ENCODE results near the gene CDKAL1.

CDKAL1 gene

DNA sequence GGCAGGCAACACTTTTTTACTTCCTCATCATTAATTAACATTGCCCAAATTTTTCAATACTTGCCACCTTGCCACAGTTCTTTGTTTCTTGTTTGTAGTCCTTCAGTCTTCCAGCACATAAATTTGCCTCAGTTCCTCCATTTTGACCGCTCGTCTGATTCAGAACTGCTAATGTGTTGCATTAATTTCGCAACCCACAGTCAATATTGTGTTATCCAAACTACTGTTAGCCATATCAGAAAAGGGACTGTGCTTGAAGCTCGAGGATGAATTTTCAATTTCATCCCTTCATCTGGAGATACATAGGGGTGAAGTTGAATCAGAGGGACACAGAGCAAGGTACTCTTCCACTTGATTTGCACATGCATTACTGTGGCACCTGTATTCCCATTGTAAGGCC is 421.5 kb downstream of the CDKAL1 start:
- DNase-seq (ENCODE audit: low spot score): no peak
- in situ Hi-C loops (cut with MboI; ENCODE audit: low sequenced_read_pairs, unreplicated experiment): no loop called here
- TF ChIP-seq, protein P1, sequence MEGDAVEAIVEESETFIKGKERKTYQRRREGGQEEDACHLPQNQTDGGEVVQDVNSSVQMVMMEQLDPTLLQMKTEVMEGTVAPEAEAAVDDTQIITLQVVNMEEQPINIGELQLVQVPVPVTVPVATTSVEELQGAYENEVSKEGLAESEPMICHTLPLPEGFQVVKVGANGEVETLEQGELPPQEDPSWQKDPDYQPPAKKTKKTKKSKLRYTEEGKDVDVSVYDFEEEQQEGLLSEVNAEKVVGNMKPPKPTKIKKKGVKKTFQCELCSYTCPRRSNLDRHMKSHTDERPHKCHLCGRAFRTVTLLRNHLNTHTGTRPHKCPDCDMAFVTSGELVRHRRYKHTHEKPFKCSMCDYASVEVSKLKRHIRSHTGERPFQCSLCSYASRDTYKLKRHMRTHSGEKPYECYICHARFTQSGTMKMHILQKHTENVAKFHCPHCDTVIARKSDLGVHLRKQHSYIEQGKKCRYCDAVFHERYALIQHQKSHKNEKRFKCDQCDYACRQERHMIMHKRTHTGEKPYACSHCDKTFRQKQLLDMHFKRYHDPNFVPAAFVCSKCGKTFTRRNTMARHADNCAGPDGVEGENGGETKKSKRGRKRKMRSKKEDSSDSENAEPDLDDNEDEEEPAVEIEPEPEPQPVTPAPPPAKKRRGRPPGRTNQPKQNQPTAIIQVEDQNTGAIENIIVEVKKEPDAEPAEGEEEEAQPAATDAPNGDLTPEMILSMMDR (IDR thresholded peaks at IDR 0.05; ENCODE audit: borderline replicate concordance, control extremely low read depth, extremely low read depth, insufficient read depth, missing control alignments): no peak

DNA sequence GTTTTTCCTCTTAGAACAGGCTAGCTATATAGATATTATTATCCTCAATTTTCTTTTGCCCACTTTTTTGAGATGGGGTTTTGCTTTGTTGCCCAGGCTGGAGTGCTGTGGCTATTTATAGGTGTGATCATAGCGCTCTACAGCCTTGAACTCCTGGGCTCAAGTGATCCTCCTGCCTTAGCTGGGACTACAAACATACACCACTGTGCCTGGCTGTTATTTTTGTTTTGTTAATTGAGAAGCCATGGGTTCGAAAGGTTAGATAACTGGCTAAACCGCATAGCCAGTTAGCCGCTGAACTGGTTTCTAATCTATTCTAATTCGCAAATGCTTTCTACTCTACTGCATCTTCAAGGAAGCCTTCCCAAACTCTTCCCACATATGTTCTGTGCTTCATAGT is 425.8 kb downstream of the CDKAL1 start:
- DNase-seq (ENCODE audit: low spot score): no peak
- in situ Hi-C loops (cut with MboI; ENCODE audit: low sequenced_read_pairs, unreplicated experiment): no loop called here
- TF ChIP-seq, protein P1 (IDR thresholded peaks at IDR 0.05; ENCODE audit: borderline replicate concordance, control extremely low read depth, extremely low read depth, insufficient read depth, missing control alignments): no peak

DNA sequence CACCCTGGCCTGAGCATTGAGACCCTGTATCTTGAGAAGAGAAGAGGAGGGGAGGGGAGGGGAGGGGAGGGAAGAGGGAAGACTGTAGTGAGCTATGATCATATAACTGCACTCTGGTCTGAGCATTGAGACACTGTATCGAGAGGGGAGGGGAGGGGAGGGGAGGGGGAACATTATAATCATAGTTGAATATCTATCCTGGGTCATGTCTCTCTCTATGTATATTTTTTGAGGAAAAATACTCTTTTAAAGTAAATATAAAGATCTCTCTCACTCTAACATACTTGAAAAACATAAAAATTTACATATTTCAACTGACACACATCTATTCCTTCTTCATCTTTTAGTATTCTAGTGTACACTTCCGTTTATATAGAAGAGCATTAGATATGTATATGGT is 431.0 kb downstream of the CDKAL1 start:
- in situ Hi-C loops (cut with MboI; ENCODE audit: low sequenced_read_pairs, unreplicated experiment): no loop called here
- DNase-seq (ENCODE audit: low spot score): no peak
- TF ChIP-seq, protein P1 (IDR thresholded peaks at IDR 0.05; ENCODE audit: borderline replicate concordance, control extremely low read depth, extremely low read depth, insufficient read depth, missing control alignments): no peak

DNA sequence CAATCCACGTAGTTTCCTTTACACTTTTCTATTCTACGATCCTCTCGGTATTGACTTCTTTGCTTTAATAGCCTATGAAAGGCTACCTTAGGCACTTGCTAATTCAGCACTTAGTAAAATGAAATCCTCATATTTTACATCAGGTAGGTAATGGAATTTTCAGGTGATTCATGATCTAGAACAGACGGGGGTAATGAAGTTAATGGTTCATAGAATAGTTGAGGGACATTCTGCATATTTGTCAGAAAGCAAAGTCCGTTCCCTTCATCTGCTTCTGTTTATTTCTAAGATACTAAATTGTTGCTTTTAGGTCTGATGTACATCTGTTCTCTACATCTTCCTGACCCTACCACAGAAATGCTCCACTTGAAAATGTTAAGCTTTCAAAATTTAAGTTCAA is 431.7 kb downstream of the CDKAL1 start:
- TF ChIP-seq, protein P1 (IDR thresholded peaks at IDR 0.05; ENCODE audit: borderline replicate concordance, control extremely low read depth, extremely low read depth, insufficient read depth, missing control alignments): no peak
- in situ Hi-C loops (cut with MboI; ENCODE audit: low sequenced_read_pairs, unreplicated experiment): no loop called here
- no peak for DNase-seq (ENCODE audit: low spot score)

DNA sequence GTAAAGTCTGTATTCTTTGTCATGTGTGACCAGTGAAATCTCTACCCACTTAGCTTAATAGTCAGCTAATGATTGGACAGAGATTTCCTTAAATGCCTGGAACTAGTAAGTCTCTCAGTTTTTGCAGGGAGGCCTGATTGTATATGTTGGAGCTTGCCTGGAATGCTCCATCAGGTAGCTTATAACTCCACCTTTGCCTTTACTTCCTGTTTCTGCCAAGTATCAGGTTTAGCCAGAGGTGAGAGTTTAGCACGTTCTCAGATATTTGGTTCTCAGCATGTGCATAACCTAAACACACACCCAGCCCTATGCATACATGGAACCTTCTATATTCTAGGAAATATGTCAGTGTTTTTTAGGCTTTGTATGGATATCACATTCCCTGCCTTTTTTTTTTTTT is 435.3 kb downstream of the CDKAL1 start:
- DNase-seq (ENCODE audit: low spot score): no peak
- TF ChIP-seq, protein P1 (IDR thresholded peaks at IDR 0.05; ENCODE audit: borderline replicate concordance, control extremely low read depth, extremely low read depth, insufficient read depth, missing control alignments): no peak
- in situ Hi-C loops (cut with MboI; ENCODE audit: low sequenced_read_pairs, unreplicated experiment): no loop called here

DNA sequence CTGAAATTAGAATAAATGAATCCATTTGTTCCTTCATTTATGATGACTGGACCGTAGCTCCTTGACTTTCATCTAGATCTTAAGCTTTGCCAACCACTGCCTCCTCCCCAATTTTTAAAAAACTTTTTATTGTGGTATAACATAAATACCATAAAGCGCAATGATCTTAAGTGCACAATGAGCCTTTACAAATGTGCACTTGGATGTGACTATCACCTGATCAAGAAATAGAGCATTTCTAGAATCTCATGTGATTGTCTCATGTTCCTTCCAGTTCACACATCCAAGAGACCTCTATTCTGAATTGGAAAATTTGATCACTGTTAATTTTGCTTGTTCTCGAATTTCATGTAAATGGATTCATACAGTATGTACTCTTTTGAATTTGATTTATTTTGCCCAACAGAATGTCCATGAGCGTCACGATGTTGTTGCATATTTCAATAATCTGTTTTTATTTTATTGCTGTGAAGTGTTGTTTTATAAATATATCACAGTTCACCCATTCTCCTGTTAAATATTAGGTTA is 442.2 kb downstream of the CDKAL1 start:
- DNase-seq (ENCODE audit: low spot score): no peak
- TF ChIP-seq, protein P1 (IDR thresholded peaks at IDR 0.05; ENCODE audit: borderline replicate concordance, control extremely low read depth, extremely low read depth, insufficient read depth, missing control alignments): no peak

More for the DNA sequence above, 442.2 kb downstream of the CDKAL1 start:
- in situ Hi-C loops (cut with MboI; ENCODE audit: low sequenced_read_pairs, unreplicated experiment): no loop called here
